ENCODE results near the gene MRPL54. TPM values are rescaled to one million over a fixed set of nuclear protein-coding genes. Genes with fewer than 3 reads are reported as not detected.
A peak's percentile ranks its signal among the peaks of the same experiment; 100 is the strongest.

The MRPL54 gene
- polyA plus RNA-seq, 4 donors = 30.6 to 58.9 (median 37.0) TPM

- DNase-seq (ENCODE audit: low read depth in 4 of 4, low spot score in 2 of 4) = no peak
These were observed 4.6 kb downstream of the MRPL54 start for GRCh38 chr19:3767050-3767449.

DNA sequence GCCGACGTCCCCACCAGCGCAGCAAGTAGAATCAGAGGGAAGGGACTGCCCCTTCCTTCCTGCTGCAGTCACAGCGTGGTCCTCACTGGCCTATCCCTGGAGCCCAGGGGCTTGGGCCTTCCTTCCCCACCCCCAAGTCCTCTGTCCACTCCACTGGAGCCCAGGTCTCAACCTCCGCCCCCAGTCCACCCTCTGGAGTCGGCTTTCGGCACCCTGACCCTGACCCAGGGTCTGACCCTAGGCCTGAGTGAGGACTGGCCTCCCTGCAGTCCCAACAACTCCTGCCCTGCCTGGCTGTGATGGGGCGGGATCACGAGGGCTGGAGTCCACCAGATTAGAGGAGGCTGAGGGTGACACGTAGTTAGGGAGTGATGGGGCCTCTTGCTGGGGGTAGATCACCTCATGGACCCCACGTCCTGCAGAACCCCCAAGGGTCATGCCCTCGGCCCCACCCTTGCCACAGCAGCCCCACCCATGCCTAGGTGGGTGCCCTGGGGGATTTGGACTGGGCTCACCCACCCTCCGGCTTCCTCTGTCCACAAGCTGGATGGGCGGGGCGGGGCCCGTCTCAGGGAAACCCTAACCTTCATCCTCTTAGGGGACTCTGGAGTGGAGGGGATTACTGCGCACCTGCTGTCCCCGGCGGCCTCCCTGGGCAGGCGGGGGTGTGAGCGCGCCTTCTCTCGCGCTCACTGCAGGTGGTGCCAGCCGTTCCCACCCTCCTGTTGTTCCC lies 5.7 kb downstream of the MRPL54 start:
- DNase-seq (ENCODE audit: low read depth in 4 of 4, low spot score in 2 of 4) = no peak

DNA sequence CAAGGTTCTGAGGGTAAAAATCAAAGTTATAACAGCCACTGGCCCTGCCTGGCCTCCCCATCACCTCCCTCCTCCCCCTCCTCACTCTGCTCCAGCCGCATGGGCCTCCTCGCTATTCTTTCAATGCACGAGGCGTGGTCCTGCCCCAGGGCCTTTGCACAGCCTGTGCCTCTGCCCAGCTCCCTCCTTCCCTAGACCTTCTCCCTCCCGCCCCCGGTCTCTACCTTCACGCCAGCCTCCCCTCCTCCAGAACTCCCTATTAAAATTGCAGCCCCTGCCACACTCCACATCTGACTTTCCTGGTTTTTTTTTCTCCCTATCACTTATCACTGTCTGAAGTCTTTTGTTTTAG lies 6.2 kb downstream of the MRPL54 start:
- no peak for DNase-seq (ENCODE audit: low read depth in 4 of 4, low spot score in 2 of 4)

DNA sequence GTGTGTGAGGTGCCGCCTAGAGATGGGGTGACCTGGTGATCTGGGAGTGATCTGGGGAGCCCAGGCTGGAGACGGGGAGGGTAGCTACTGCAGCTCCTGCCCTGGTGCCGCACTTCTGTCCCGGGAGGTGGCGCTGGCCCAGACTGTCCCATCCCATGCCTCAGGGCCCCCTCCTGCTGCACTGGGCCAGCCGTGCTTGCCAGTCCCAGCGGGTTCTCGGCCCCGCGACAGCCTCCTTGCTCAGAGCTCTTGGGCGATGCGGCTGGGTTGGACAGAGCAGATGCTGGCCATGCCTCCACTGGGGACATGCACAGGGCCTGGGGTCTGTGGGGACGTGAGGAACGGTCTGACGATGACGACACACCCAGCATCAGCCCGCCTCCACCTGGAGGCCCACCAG lies 7.0 kb downstream of the MRPL54 start:
- DNase-seq (ENCODE audit: low read depth in 4 of 4, low spot score in 2 of 4) = no peak

DNA sequence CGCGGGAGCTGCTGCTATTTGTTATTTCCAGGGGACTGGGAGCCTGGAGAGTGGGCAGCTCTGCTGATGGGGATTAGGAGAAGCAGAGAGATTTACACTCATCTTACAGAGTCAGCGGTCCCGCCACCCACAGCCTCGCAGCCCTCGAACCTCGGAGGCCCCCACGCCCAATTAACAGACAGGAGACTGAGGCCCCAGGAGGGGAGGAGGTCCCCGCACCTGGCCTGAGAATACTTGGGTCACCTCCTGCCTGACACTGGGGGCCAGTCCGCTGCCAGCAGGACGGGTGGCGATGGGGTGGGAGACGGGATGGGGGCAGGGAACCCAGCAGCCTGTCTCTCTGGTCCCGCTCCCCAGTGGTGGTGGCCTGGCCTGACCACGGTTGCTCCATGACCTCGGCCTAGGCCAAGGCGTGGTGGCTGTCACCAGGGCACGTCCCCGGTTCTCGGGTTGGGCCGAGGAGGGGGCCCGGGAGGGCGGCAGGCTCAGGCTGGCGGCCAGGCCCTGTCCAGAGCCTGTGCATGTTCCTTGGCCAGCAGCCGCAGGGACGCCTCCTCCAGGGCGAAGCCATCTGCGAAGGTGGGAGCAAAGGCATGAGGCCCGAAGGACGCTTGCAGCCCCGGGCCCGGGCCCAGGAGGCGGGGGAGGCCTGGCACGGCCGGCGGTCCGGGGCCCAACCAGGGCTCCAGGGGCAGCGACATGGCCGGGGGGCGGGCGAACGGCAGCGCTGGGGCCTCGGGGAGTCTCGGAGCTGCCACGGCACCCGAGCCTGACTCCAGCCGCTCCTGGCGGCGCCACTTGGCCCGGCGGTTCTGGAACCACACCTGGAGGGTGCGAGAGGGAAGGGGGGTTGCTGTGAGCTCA lies 7.9 kb downstream of the MRPL54 start:
- DNase-seq (ENCODE audit: low read depth in 4 of 4, low spot score in 2 of 4) = no peak

DNA sequence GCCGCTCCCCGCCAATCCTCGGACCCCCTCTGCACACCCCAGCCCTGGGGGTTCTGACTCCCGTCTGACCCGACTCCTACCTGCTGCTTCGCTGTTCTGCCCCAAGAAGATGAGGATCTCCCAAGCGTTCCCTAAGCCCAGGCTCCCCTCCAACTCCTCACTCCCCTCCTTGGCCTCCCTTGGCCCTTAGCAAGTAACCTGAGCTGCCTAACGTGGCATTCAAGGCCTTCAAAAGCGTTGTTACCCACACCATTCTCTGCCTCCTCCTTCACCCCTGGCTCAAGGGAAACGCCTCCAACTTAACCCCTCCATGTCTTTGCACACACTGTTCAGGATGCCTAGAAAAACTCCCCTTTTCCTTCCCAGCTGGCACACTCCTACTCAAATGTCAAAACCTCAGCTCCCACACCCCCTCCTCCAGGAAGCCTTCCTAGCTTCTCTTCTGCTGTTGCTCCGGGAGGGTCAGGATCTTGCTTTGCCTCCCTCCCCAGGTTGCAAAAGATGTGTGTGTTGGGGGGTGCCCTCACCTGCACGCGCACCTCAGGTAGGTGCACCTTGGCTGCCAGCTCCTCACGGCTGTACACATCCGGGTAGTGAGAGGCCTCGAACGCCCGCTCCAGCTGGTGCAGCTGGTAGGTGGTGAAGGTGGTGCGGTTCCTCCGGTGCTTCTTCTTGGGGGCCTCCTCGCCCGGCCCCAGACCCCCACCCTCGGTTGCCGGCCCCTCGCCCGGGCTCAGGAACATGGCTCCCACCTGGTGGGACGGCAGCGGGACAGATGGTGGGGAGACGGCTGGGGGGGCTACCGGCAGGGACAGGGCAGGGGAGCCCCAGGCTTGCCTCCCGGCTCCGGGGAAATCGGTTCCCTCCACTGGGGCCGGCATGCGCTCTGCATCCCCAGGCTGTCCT lies 8.8 kb downstream of the MRPL54 start:
- no peak for DNase-seq (ENCODE audit: low read depth in 4 of 4, low spot score in 2 of 4)

DNA sequence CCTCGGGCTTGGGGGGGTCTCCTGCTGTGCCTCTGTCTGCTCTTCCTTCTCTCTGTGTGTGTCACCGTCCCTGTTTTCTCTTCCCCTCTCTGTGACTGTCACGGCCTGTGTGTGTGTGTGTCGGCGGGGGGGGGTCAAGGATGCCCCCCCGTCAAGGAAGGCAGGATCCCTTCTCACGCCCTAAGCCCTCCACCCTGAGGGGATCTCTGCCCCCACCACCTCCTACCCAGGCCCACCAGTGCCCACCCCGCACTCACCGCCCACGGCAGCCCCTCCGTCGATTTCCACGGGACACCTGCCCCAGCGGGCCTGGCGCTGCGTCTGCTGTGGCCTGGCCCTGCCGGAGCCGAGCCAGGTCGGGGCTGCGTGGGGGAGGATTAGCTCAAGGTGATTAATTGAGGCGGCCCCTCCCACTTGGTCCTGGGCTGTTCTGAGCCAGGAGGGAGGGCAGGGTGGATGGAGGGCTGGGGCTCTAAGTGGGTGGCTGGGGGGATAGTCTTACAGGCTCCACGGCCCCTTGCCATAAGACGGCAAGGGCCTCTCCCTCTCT lies 9.5 kb downstream of the MRPL54 start, which contains the start of gene RAX2:
Gene RAX2 (minus strand): TSS at position 323 of the 550 bp plus-strand sequence. CDS start 486 bp downstream, outside the sequence.
- DNase-seq (ENCODE audit: low read depth in 4 of 4, low spot score in 2 of 4) = peak in 1 of 4 donors; percentile 19

DNA sequence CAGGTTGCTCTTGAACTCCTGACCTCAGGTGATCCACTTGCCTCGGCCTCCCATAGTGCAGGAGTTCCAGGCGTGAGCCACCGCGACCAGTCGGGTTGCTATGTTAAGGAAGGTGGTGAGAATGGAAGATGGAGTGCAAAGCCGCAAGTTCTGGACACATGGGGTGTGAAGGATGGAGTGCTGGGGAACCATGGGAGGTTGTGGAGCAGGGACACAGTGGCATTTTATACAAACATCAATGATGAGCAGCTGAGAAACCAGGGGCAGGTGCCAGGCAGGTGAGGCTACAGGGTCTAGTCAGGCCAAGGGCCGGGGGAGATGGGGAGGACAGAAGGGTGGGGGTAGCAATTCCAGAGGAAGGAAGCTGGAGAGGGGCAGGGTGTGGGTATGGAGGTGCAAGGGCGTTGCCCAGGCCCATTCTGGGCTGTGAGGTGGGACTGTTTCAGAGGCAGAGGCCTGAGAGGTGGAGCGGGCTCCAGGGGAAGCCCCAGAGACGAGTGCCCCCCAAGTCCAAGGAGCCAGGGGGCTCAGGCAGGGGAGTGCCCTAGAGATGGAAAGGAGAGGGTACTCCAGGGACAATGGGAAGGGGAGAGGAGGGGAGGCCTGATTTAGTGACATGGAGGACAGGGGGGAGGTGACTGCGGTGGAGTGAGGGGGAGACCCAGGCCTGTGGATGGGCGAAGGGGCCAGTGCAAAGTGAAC lies 11.5 kb downstream of the MRPL54 start:
- no peak for DNase-seq (ENCODE audit: low read depth in 4 of 4, low spot score in 2 of 4)

GRCh38 chr19:3774621-3775373 lies 12.3 kb downstream of the MRPL54 start:
- DNase-seq (ENCODE audit: low read depth in 4 of 4, low spot score in 2 of 4) = no peak

DNA sequence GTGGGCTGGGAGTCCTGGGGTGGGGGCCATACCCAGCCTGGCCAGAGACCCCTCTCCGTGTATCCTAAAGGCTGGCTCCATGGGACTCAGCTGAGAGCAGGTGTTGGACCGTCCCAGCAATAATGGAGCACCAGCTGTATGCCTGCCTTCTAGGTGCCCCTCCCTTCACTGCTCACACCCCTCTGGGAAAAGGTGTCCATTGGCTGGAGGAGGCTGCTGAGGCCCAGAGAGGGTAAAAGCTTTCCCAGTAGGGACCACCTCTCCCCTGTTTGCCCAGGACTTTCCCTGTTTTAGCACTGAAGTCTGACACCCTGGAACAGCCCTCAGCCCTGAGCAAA lies 12.9 kb downstream of the MRPL54 start:
- DNase-seq (ENCODE audit: low read depth in 4 of 4, low spot score in 2 of 4) = no peak

DNA sequence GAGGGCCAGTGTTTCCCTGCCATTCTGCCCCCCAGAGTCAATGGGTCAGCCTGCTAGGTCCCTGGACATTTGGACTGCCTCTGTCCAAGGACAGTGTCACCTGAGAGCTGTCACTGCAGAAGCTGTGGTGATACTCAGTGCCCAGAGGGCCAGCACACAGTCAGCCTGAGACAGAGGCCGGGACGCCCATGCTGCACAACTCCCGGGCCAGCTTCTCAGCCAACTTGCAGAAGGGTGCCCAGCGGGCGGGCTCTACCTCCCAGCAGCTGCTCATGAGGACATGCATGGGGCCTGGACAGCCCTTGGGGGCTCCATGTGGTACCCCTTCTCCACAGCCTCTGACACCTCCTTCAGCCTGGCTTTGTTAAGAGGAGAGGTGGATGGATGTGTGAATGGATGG lies 13.3 kb downstream of the MRPL54 start:
- no peak for DNase-seq (ENCODE audit: low read depth in 4 of 4, low spot score in 2 of 4)

- DNase-seq (ENCODE audit: low read depth in 4 of 4, low spot score in 2 of 4) = no peak
These were observed 14.1 kb downstream of the MRPL54 start for GRCh38 chr19:3776479-3777040.

DNA sequence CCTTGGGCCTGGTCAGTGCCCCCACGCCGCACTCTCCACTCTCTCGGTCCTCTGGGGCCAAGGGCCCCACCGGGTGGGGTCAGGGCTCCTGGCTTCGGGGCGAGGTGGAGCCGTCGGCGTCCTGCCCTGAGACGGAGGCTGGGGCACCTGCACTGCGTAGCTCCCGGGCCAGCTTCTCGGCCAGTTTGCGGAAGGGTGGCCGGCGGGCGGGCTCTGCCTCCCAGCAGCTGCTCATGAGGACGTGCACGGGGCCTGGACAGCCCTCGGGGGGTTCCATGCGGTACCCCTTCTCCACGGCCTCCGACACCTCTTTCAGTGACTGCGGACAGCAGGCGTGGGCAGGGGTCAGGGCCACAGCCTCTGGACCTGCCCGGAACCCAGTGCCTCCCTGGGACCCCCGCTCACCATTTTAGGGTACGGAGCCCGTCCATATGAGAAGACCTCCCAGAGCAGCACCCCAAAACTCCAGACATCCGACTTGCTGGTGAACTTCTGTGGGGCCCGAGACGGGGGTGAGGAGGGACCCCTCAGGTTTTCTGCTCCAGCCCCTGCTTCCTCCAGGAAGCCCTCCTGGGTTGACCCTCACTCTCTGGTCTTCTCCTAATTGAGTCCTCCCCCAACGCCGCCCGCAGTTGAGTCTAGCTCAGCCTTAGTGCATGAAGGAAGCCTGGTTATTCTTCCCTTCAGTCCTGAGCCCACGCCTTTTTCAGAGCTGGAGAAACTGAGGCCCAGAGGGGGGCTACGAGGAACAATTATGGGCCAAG lies 15.8 kb downstream of the MRPL54 start:
- no peak for DNase-seq (ENCODE audit: low read depth in 4 of 4, low spot score in 2 of 4)

DNA sequence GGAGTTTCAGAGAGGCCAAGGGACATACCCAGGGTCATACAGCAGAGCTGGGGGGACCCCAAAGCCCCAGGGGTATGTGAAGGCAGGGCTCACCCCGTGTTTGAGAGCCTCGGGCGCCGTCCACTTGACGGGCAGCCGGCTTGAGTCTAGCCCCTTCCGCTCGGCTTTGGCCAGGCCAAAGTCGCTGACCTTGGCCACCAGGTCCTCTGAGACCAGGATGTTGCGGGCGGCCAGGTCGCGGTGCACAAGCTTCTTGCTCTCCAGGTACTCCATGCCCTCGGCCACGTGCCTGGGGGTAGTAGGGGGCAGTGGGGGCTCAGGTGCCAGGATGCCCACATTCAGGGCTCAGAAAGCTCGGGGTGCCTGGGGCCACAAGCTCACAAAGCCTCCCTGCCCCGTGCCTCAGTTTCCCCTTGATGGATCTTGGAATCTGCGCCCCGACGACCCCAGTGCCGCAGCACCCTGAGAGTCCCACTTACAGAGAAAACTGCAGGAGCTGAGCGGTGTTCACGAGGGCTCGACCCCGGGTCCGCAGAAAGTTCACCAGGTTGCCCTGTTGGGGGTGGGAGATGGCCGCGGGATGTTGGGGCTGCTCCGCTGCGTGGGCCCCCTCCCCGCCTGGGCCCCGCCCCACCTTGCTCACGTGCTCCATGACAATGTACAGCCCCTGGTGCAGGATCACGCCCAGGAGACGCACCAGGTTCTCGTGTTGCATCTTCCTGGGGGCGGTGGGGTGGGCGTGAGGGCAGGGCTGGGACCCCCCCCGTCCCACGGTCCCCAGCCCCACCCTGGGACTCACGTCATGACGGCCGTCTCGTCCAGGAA lies 16.6 kb downstream of the MRPL54 start:
- no peak for DNase-seq (ENCODE audit: low read depth in 4 of 4, low spot score in 2 of 4)

DNA sequence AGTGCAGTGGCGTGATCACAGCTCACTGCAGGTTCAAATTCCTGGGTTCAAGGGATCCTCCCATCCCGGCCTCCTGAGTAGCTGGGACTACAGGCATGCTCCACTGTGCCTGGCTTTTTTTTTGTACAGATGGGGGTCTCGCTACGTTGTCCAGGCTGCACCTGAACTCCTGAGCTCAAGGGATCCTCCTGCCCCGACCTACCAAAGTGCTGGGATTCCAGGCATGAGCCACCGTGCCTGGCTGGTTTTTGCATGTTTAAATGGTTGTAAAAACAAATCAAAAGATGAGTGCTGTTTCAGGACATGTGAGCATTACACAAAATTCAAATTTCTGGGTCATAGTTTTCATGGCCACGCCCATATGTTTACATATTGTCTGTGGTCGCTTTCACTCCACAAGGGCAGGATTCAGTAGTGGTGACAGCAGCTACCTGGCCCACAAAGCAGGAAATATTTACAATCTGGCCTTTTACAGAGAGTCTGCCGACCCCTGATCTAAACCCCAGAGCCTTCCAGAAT lies 18.4 kb downstream of the MRPL54 start:
- DNase-seq (ENCODE audit: low read depth in 4 of 4, low spot score in 2 of 4) = no peak

- no peak for DNase-seq (ENCODE audit: low read depth in 4 of 4, low spot score in 2 of 4)
These were observed 19.1 kb downstream of the MRPL54 start for GRCh38 chr19:3781603-3782002.

DNA sequence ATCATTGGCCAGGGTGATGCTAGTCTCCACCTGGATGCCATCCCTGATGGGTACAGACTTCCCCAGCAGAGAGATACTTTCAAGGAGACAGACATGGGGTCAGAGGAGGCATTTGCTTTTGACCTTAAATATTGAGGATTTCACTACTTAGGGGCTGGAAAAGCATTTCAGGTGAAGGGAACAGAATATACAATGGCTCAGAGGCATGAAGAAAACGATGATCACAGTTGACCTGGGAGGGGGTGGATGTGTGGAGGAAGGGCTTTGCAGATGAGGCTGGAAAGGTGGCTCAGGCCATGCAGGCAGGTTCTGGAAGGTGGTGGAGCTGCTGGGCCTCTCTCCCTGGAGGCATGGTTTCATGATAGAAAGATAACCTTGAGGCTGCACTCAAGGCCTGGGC lies 19.8 kb downstream of the MRPL54 start:
- DNase-seq (ENCODE audit: low read depth in 4 of 4, low spot score in 2 of 4) = no peak
